HG03469 (cell line): ENCODE results near the gene ANTXRL.
"Not testable (repeated sequence)": the region's sequence is repeated elsewhere in the genome, so short reads cannot be mapped to it uniquely, and the experiment has no call there.

Source experiments
- ATAC-seq: cut with Tn5 transposase; IDR thresholded peaks from one replicate; pipeline ENCODE4 v1.9.1; 2021; ENCODE audit warnings: mild to moderate bottlenecking, moderate library complexity, moderate number of reproducible peaks; ENCODE audit not compliant: unreplicated experiment

Gene ANTXRL

DNA sequence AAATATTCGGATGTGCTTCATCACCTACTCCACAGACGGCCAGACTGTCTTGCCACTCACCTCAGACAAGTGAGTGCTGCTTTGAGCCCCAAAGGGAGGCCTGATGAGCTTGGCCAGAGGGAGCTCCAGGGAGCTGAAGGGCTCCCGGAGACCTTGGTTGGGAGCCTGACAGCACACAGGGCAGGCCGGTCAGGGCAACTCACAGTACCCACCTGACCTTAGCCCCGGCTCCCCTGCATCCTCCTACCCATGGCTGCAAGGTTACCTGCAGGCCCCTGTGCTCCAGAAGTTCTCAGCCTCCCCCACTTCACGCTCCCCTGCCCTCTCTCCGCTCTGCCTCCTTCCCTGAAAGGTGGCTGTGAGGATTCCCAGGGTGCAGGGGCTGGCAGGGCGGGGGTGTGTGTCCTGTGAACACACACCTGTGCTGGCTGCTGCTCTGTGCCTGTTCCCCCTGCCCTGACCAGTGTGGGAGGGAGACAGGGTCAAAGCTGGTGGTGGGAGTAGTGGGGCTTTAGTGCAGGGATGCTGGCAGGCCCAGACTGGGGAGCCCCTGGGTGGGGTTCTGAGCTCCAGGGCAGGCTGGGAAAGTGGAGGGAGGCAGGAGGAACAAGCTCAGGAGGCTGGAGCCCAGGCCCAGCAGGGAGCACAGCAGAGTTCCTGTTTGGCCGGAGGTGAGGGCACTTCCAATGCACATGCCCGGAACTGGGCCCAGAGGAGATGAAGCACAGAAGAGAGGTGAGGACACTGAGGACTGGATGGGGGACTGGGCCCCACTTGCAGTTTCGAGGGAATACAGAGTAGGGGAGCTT is 7.2 kb downstream of the ANTXRL start:
- no peak for ATAC-seq

DNA sequence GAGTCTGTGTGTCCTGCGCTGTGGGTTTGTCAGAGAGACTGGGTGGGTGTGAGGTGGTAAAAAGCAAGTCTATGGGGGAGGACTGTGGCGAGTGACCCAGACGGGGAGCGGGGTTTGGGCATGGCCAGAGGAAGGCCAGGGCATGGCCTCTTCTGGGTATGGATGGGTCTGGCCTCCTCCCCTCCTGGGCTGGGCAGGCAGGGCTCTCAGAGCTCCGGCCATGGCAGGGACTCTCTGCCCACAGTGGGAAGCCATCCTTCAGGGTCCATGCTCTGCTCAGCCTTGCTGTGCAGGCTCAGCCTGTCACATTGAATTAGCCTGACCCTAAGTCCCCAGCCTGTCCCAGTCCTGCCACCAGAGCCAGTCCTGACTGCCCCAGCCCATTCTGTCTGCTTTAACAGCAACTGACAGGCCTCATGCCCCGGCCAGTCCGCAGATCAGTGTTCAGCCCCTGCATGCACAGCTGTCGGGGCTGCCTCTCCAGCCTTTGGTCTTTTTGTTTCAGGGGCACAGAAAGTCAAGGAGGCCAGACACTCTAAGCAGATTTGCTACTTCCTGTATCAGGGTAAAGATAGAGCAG is 7.9 kb downstream of the ANTXRL start:
- ATAC-seq, result no peak

DNA sequence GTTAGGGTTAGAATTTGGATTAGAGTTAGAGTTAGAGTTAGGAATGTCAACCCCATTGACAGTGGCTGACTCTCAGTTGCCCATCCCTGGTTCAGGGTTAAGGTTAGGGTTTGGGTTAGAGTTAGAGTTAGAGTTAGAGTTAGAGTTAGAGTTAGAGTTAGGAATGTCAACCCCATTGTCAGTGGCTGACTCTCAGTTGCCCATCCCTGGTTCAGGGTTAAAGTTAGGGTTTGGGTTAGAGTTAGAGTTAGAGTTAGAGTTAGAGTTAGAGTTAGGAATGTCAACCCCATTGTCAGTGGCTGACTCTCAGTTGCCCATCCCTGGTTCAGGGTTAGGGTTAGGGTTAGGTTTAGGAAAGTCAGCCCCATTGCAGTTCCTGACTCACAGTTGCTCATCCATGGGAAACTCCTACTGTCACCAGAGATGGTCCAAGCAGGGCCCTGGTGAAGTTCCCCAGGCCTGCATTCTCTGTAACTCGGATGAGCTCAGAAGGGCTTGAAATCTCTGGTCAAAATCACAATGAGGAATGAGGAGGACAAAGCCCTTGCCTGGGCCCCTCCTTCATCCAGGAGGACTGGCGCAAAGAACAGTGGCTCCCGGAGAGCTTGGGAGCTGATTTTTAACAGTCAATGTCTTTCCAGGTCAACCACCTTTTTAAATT is 8.7 kb downstream of the ANTXRL start:
- ATAC-seq, result not testable (repeated sequence)

DNA sequence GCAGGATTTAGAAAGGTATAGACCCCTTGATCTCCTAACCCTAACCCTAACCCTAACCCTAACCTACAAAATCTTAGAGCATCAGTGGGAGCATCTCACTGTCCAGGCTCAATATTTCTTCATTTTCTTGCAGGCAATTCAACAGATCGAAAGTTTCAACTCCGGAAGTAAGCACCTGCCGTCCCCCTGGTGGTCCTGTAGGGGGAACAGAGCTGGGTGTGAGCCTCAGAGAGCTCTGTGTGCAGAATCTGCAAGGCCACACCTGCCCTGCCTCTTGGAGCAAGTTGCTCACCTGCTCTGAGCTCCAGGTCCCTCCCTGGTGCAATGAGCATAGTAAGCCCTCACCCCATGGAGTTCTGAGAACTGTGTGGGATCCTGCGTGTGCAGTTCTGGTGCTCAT is 9.3 kb downstream of the ANTXRL start:
- not testable (repeated sequence) for ATAC-seq

DNA sequence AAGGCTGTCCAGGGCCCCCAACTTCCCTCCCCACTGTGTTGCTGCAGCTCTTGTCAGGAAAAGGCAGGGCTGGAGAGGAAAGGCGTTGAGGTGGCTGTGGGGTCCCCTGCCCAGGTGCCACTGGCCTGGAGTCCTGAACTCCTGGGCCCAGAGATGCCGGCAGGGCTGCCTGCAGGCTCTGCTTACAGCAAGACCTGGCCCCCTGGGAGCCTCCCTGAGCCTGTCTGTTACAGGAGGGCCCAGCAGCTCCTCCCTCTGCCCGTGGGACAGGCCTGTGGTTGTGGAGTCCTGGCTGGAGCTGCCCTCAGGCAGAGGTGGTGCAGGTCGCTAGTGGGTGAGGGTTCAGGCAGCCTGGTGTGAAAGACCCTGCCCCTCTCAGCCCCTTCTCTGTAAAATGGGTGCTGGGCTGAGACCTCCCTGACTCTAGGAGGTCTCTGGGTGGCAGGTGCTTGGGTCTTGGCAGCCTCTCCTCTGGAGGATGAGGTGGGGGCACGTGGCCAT is 9.9 kb downstream of the ANTXRL start:
- no peak for ATAC-seq

DNA sequence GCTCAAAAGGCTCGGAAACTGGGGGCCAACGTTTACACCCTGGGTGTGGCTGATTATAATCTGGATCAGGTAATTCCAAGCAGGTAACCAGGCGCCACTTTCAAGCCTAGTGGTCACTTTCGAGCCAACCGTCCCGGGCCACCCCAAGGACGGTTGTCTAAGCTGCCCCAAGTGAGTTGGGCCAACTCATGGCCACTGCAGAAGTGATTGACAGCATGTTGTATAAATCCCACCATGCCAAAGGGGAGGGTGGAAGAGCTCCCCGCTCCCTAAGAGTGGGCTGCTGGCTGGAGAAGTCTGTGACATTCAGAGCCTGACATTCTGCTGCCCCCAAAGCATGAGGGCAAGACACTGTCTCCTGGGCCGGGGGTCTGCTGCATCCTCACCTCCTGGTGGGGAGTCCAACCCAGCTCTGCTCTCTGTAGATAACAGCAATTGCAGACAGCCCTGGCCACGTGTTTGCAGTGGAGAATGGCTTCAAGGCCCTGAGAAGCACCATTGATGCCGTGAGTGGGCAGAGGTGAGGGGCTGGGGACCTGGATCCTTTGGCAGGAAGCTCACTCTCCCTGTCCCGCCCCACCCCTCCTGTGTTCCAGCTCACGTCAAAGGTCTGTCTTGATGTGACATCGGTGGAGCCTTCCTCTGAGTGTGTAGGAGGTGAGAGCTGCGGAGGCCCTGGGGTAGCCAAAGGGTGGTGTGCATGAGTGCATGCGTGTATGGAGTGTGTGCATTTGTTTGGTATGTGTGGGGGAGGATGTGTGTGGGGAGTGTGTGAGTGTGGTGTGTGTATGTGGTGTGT is 10.8 kb downstream of the ANTXRL start:
- no peak for ATAC-seq

DNA sequence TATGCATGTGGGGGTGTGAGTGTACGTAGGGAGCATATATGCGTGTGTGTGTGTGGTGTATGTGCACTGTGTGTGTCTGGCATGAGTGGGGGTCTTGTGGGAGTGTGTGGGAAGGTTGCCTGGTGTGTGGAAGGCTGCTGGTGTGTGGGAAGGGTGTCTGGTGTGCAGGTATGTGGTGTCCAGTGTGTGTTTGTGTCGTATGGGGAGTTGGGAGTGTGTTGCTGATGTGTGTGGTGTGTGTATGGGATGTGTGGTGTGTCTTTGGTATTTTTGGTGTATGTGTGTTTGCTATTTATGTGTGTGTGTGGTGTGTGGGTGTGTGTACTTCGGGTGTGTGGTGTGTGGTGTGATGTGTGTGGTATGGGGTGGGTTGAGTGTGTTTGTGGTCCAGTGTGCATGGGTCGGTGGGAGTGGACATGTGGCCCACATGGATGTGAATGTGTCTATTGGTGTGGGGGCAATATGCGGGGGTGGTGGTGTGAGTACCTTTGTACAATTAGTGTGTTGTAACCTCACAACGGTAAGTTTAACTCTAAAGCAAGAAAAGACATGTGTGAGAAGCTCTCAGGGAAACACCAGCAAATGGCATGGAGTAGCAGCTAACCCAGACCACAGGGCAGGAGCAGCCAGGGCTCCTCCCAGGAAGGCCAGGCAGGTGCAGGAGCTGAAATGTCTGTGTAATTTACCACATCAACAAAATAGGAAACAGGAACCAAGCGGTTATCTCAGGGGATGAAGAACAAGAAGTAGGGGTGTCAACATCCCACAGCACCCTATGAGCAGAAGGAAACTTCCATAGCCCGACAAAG is 11.9 kb downstream of the ANTXRL start:
- ATAC-seq, result no peak

DNA sequence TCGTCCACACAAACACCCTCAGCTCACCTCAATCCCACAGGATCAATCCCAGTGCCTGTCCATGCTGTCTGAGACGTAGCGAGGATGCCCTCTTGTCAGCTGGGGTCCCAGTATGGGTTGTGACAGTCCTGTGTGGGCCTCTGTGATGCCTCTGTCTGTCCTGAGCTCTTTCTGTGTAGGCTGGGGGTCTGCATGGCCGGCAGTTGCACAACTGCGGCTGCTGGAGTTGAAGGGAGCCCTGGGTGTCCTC is 12.4 kb downstream of the ANTXRL start:
- ATAC-seq, result no peak

DNA sequence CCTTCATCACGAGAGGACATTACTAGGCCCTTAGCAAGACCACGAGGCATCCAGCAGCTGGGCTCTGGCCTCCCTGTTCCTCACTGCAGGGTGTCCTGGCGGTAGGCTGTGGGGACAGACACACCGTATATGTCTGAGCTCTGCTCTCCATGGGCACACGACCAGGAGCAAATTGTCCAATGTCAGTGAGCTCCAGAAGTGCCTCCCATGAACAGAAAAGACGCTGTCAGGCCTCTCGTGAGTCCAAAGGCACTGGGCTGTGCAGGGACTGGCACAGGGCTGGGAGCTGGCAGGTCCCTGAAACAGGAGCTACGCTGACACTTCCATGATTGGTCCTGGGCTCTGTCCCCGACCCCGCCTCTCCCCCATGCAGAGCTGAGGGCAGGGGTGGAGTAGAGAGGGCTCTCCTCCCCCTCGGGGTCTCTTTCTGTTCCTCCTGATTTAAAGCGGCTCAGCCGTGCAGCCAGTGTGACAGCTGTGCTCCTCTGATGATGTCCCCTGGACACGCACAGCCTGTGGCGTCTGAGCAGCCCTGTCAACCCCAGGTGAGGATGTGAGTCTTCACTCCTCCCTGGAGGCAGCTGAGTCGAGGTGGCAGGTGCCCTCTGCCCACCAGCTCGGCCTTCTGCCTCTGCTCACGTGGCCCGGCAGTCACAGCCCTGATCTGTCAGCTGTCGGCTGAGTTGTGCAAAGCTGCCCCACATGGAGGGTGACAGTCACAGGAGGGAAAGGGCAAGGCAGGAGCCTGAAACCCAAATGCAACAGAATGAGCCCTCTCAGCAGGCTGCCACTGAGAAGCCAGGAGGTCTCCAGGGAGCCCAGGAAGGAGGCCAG is 13.0 kb downstream of the ANTXRL start:
- ATAC-seq, result no peak

DNA sequence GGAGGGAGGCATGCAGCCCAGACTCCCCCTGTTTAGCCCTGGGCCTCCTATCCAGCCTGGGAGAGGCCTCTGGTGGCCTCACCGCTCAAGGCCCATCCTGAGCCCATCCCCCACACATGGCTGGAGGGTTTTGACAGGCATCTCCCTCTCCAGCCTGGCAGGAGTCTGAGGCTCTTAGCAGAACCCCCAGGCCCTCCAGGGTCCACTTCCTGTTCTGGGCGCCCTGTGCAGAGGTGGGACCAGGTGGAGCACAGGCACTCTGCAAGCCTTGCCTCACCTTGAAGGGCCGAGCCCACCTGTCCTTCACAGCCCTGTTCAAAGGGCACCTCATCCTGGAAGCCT is 13.5 kb downstream of the ANTXRL start:
- not testable (repeated sequence) for ATAC-seq

DNA sequence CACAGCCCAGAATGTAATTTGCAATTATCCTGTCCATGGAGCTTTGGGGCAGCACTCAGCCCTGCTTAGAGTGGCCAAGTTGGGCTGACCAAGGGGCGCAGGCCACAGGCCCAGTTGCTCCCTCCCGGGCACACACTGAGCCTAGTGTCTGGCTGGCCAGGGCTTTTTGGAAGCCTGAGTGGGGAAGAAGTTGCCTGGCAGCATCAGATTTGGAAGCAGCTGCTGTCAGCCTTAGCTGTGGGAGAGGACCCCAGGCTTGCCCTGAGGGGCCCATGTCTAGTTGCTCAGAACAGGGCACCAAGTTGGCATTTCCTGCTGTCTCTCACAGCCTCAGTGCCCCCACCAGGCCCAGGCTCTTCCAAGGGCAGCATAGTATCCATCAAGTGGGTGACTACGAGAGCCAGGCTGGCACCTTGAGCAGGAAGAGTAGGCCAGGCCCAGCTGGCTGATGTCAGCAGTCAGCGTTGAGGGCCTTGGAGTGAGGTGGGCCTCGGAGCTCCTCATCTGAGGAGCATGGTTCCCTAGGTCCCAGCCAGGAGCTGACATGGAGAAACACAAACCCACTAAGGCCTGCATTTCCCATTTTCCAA is 14.4 kb downstream of the ANTXRL start:
- no peak for ATAC-seq

DNA sequence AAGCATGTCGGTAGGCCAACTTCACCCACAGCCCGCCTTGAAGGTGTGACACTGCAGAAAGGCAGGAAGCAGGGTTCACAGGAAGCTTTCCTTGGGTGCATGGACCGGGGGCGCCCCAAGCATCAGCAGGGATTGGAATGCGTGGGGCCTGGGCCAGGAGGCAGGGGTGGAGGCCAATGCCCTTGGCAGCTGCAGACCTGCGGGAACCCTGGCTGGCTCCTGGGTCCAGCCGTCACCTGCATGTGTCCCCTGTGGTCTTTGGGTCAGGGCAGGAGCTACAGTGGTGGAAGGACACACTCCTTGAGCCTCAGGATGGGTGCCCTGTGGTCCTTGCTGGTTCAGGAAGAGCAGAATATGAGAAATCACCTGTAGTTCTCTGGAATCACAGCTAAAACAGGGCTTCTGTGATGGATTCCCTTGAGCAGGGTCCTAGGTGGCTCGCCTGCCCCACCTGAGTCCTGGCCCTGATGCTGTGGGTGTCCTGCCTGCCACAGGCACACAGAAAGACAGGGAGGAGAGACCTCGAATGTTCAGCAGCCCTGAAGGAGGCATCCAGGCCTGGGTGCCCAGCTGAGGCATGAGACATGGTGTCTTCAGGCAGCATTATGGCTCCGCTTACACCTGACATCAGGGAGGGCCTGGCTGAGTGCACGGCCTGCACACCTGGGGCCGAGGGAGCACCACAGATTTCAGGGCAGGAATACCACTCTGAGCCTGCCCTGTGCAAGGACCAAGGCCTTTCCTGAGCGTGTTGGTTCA is 15.1 kb downstream of the ANTXRL start:
- no peak for ATAC-seq

DNA sequence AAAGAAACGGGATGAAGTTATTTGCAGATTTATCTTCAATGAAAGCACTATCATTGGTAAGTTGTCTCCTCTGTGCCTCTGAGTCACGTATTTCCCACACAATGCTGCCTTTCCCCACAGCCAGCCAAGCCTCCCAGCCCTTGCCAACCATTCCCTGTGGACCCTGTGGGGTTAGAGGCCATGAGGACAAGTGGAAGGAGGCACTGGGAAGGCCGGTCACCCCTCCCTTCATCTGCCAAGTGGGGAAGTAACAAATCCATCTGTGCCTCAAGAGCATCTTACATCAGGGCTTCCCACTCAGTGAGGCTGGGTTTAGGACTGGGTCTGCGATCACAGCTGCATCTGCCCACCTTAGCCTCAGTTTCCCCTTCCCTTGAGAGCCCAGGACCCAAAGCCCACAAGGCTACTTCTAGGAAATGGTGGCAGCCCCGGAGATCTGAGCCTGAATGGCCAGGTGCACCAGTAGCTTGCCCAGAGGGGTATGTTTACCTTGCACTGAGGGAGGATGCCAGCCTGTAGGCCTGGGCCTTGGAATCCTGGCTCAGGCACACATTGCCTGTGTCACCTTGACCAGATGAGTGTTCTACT is 16.1 kb downstream of the ANTXRL start:
- not testable (repeated sequence) for ATAC-seq

DNA sequence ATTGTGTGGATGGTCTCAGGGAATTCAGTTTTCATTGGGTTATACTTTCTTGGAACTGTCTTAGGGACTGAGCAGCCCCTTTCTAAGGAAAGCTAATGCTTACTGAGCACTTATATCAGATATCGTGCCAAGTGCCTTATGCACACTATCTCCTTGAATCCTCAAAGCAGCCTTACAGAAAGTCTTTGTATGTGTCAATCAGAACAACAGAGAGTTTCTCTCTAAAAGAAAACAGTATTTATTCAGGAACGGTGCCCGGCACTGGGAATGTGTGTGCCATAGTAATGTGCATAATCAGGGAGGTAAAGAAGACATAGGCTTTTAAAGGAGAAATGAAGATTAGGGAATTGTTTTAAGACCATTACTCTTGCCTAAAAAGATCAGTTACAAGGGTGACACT is 17.3 kb downstream of the ANTXRL start:
- no peak for ATAC-seq

DNA sequence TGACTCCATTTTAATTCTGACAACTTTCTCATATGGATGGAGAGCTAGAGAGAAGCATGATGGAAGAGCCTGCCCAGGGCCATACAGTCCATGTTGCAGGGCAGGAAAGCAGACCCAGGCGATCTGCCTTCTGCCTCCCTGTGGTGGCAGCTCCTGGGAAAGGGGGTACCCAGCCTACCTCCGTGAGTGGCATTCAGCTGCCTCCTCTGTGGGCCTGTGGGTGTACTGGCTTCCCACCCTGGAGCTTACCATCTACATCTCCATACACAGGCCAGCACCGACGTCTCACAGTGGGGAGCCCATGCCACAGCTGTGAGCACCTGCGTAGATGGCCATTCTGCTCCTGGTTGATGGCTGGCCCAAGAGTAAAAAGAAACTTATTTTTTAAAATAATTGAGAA is 17.9 kb downstream of the ANTXRL start:
- not testable (repeated sequence) for ATAC-seq

DNA sequence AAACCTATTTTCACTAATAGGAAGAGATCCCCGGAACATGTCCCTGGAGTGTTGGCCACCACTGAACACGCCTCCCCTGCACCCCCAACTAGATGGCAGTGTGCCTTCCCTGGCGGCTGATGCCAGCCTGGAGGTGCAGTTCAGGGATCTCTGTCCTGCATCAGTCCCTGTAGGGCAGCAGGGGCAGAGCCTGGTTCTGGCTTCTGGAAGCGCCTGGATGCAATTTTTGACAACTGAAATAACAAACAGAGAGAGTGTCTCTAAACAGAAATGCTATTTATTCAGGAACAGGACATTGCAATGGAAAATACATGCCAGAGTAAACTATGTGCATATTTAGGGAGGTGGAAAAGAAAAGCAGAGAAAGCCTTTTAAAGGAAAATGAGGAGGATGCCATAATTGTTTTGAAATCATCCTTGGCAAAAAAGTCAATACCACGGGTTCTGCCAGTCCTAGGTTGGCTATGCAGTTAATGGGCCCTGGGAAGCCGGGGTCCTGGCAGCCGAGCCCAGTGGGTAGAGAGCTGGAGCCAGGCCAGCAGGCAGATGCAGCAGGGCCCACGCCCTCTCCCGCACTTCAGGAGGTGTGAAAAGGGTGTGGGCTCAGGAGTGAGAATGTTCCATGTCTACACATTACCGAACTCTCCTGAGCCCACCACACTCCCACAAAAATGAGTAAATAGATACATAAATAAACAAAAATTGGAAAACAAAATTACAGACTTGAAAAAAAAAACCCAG is 18.5 kb downstream of the ANTXRL start:
- ATAC-seq, result no peak

DNA sequence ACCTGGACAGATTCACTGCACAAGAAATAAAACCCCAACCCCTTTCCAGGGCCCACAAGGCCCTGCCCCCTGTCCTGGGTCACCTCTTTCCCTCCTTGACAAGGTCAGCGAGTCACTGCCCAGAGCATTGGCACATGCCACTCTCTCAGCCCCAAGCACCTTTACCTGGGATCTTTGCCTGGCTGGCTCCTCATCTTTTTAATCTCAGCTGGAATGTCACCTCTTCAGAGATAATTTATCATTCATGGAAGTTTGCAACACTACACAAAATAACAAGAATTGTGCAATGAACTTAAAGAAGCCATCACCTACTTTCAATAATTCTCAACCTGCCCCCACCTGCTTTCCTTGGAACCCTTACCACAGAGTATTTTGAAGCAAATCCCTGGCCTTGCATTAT is 19.2 kb downstream of the ANTXRL start:
- ATAC-seq, result no peak
